PFSK-1 (cell line): Measurements from ENCODE around the gene ITM2B.

Experiments
- FOXP2 ChIP-seq: optimal IDR thresholded peaks from 2 replicates; pipeline ENCODE3; 2011; ENCODE audit warnings: borderline replicate concordance, control low read depth, inconsistent platforms; ENCODE audit not compliant: insufficient read depth; ENCODE audit errors: extremely low read length, extremely low read depth
- POLR2AphosphoS5 ChIP-seq: IDR thresholded peaks from 2 replicates; pipeline ENCODE4 v1.6.1; 2012; ENCODE audit warnings: low read depth, mild to moderate bottlenecking, control low read depth, low read length, moderate library complexity
- SIN3A ChIP-seq: IDR thresholded peaks from 2 replicates; pipeline ENCODE4 v1.6.1; 2012; ENCODE audit warnings: mild to moderate bottlenecking, low read length, moderate library complexity, borderline replicate concordance; ENCODE audit not compliant: insufficient read depth
- TAF1 ChIP-seq: IDR thresholded peaks from 2 replicates; pipeline ENCODE4 v1.6.1; 2012; ENCODE audit warnings: low read length, control low read depth, borderline replicate concordance; ENCODE audit not compliant: insufficient read depth
- TF ChIP-seq, protein P1 (sequence below), 2 experiments: IDR thresholded peaks; 2 replicates each; pipeline versions ENCODE4 v1.6.1 to v1.8.0; 2011 to 2012; ENCODE audit warnings: low read depth in 2 of 2, low read length in 2 of 2, control low read depth in 1 of 2, inconsistent platforms in 1 of 2, mild to moderate bottlenecking in 1 of 2, moderate library complexity in 1 of 2; ENCODE audit not compliant: insufficient read depth in 1 of 2

DNA sequence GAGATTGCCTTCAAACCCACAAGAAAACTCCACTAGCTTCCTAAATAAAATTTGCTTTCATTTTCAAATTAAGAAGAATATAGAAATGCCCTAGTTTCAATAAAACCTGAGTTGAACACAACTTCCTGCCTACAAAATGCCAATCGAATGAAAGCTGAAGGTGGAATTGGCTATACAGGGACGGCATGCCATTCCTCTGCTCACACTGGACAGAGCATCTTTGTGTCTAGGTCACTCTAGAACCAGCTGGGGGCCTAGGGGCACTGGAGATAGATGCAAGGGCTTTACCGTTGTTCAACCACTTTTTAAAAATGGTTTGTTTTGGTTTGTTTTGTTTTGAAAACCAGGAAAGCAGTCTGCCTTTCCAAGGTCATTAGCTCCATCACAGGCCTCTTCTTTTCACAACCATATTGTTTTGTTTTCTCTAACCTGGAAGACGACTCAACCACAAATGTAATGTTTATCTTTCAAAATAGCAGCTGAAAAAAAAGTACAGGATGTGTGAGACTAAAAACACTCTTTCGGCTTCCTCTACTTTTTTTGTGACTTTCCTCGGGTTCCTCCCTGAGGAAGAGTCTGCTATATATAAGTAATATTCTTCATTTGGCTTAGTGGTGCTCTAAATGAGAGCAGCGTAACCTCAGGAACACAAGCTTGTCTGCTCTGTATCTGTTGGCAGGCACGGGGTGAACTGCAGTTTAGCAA, 11.9 kb upstream of the ITM2B start:
- TF ChIP-seq FOXP2 (no peak), POLR2AphosphoS5 (no peak), SIN3A (no peak), TAF1 (no peak)
- TF ChIP-seq, protein P1, sequence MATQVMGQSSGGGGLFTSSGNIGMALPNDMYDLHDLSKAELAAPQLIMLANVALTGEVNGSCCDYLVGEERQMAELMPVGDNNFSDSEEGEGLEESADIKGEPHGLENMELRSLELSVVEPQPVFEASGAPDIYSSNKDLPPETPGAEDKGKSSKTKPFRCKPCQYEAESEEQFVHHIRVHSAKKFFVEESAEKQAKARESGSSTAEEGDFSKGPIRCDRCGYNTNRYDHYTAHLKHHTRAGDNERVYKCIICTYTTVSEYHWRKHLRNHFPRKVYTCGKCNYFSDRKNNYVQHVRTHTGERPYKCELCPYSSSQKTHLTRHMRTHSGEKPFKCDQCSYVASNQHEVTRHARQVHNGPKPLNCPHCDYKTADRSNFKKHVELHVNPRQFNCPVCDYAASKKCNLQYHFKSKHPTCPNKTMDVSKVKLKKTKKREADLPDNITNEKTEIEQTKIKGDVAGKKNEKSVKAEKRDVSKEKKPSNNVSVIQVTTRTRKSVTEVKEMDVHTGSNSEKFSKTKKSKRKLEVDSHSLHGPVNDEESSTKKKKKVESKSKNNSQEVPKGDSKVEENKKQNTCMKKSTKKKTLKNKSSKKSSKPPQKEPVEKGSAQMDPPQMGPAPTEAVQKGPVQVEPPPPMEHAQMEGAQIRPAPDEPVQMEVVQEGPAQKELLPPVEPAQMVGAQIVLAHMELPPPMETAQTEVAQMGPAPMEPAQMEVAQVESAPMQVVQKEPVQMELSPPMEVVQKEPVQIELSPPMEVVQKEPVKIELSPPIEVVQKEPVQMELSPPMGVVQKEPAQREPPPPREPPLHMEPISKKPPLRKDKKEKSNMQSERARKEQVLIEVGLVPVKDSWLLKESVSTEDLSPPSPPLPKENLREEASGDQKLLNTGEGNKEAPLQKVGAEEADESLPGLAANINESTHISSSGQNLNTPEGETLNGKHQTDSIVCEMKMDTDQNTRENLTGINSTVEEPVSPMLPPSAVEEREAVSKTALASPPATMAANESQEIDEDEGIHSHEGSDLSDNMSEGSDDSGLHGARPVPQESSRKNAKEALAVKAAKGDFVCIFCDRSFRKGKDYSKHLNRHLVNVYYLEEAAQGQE (IDR thresholded peaks at IDR 0.05; ENCODE audit: insufficient read depth in 1 of 2, low read depth in 2 of 2, low read length in 2 of 2): no peak
